Karpas-422 (cell line): ENCODE results near the gene IQCM. TPM values are rescaled to one million over a fixed set of nuclear protein-coding genes. Genes with fewer than 3 reads are reported as not detected.

ENCODE experiments used
- DNase-seq: peaks from one replicate; pipeline ENCODE4 v3.0.0-alpha.2; 2015
- H2AFZ ChIP-seq: fragments of 200-600 bp; sonication (generic); 2 replicates; pipeline ENCODE4 v1.6.1; 2014; ENCODE audit warnings: antibody characterized with exemption, low read length, mixed read lengths
- H3K27ac ChIP-seq: fragments of 200-600 bp; sonication (generic); 2 replicates; pipeline ENCODE4 v1.5.1; 2014; ENCODE audit warnings: mild to moderate bottlenecking, low read length, moderate library complexity
- H3K27me3 ChIP-seq: fragments of 200-600 bp; sonication (generic); 2 replicates; pipeline ENCODE4 v1.6.1; 2014; ENCODE audit warnings: low read length, mixed read lengths
- H3K36me3 ChIP-seq: fragments of 200-600 bp; sonication (generic); 2 replicates; pipeline ENCODE4 v1.6.1; 2014; ENCODE audit warnings: low read length, mixed read lengths; ENCODE audit not compliant: insufficient read depth
- H3K4me1 ChIP-seq: fragments of 200-600 bp; sonication (generic); 2 replicates; pipeline ENCODE4 v1.6.1; 2014; ENCODE audit warnings: mild to moderate bottlenecking, low read length, mixed read lengths
- H3K4me2 ChIP-seq: fragments of 200-600 bp; sonication (generic); 2 replicates; pipeline ENCODE4 v1.6.1; 2014; ENCODE audit warnings: low read length, low read depth, mild to moderate bottlenecking; ENCODE audit not compliant: poor library complexity, severe bottlenecking
- H3K4me3 ChIP-seq: fragments of 200-600 bp; sonication (generic); 2 replicates; pipeline ENCODE4 v1.5.1; 2014; ENCODE audit warnings: mild to moderate bottlenecking, antibody characterized with exemption, low read length, mixed read lengths
- H3K79me2 ChIP-seq: fragments of 200-600 bp; sonication (generic); 2 replicates; pipeline ENCODE4 v1.6.1; 2014; ENCODE audit warnings: mild to moderate bottlenecking, low read length, mixed read lengths
- H3K9ac ChIP-seq: fragments of 200-600 bp; sonication (generic); 2 replicates; pipeline ENCODE4 v1.6.0; 2014; ENCODE audit warnings: low read length
- H3K9me2 ChIP-seq: fragments of 200-600 bp; sonication (generic), shearing (Covaris generic); replicated peaks from 2 replicates; pipeline ENCODE4 v1.6.0; 2014; ENCODE audit warnings: mild to moderate bottlenecking, low read length, moderate library complexity; ENCODE audit not compliant: insufficient read depth
- H3K9me3 ChIP-seq: fragments of 300-700, 200-600 bp; sonication (generic); 2 replicates; pipeline ENCODE4 v1.6.1; 2014; ENCODE audit warnings: low read length, mixed read lengths
- H4K20me1 ChIP-seq: fragments of 200-600 bp; sonication (generic); 2 replicates; pipeline ENCODE4 v1.6.1; 2014; ENCODE audit warnings: mild to moderate bottlenecking, antibody characterized with exemption, low read length, low read depth; ENCODE audit not compliant: insufficient read depth
- total RNA-seq: library from RNA; depleted of rRNA; stranded (reverse); fragments of >200 nt; shearing (Covaris generic); gene quantifications from 2 replicates; pipeline ENCODE4 v1.2.3, GENCODE V29; 2014; ENCODE audit warnings: low replicate concordance

The IQCM gene
- total RNA-seq, 1 experiment from 2014 or later = not detected

- Histone ChIP-seq H3K9me3 (peaks cover 23% of the 10 kb centered on the region; the same call in 1 of the 2 replicates), H3K4me2 (no peak overlapping the region)
- DNase-seq = no peak
Observed at GRCh38 chr4:149465955-149466354, 349.7 kb downstream of the IQCM start.

GRCh38 chr4:149443537-149443936 is 372.1 kb downstream of the IQCM start:
- DNase-seq = no peak
- no peaks in the 10 kb centered on the region; the same call in 1 of the 2 replicates for H3K9me2 ChIP-seq
- no peaks in the 10 kb centered on the region for H3K79me2 ChIP-seq
- H3K4me1 ChIP-seq = no peaks in the 10 kb centered on the region
- no peak overlapping the region for H2AFZ ChIP-seq
- H4K20me1 ChIP-seq = no peaks in the 10 kb centered on the region
- H3K27ac ChIP-seq = no peak overlapping the region
- peaks cover 19% of the 10 kb centered on the region; the same call in 1 of the 2 replicates for H3K9me3 ChIP-seq
- no peak overlapping the region for H3K4me2 ChIP-seq
- no peak overlapping the region for H3K4me3 ChIP-seq
- H3K9ac ChIP-seq = no peak overlapping the region
- no peaks in the 10 kb centered on the region for H3K27me3 ChIP-seq
- no peaks in the 10 kb centered on the region for H3K36me3 ChIP-seq

More at GRCh38 chr4:149465955-149466354, 349.7 kb downstream of the IQCM start:
- Histone ChIP-seq H2AFZ (no peak overlapping the region), H3K36me3 (no peaks in the 10 kb centered on the region), H4K20me1 (no peaks in the 10 kb centered on the region), H3K4me3 (no peak overlapping the region), H3K27ac (no peak overlapping the region), H3K79me2 (no peaks in the 10 kb centered on the region), H3K9me2 (no peaks in the 10 kb centered on the region), H3K27me3 (no peaks in the 10 kb centered on the region), H3K4me1 (no peaks in the 10 kb centered on the region), H3K9ac (no peak overlapping the region)

- peaks cover 11% of the 10 kb centered on the region; the same call in 1 of the 2 replicates for H3K9me3 ChIP-seq
Observed at GRCh38 chr4:149441338-149441737, 374.3 kb downstream of the IQCM start.

GRCh38 chr4:149426461-149426860 is 389.2 kb downstream of the IQCM start:
- Histone ChIP-seq H3K27ac (no peak overlapping the region), H3K27me3 (no peaks in the 10 kb centered on the region), H3K36me3 (no peaks in the 10 kb centered on the region), H2AFZ (no peak overlapping the region), H4K20me1 (no peaks in the 10 kb centered on the region), H3K9me2 (no peaks in the 10 kb centered on the region), H3K9me3 (peaks cover 33% of the 10 kb centered on the region), H3K4me3 (no peak overlapping the region), H3K79me2 (no peaks in the 10 kb centered on the region), H3K9ac (no peak overlapping the region), H3K4me2 (no peak overlapping the region), H3K4me1 (no peaks in the 10 kb centered on the region)
- DNase-seq = no peak

More at GRCh38 chr4:149441338-149441737, 374.3 kb downstream of the IQCM start:
- no peak overlapping the region for H3K27ac ChIP-seq
- DNase-seq = no peak
- no peak overlapping the region for H2AFZ ChIP-seq
- no peaks in the 10 kb centered on the region for H3K79me2 ChIP-seq
- no peaks in the 10 kb centered on the region; the same call in 1 of the 2 replicates for H3K9me2 ChIP-seq
- H3K4me2 ChIP-seq = no peak overlapping the region
- no peak overlapping the region for H3K4me3 ChIP-seq
- H3K9ac ChIP-seq = no peak overlapping the region
- H3K27me3 ChIP-seq = no peaks in the 10 kb centered on the region
- no peaks in the 10 kb centered on the region for H3K4me1 ChIP-seq
- H4K20me1 ChIP-seq = no peaks in the 10 kb centered on the region
- H3K36me3 ChIP-seq = no peaks in the 10 kb centered on the region

- Histone ChIP-seq H3K27me3 (no peaks in the 10 kb centered on the region), H3K36me3 (no peaks in the 10 kb centered on the region), H3K9me2 (no peaks in the 10 kb centered on the region), H3K27ac (no peak overlapping the region), H3K4me1 (no peaks in the 10 kb centered on the region), H3K9me3 (peaks cover 20% of the 10 kb centered on the region), H3K9ac (no peak overlapping the region), H2AFZ (no peak overlapping the region), H4K20me1 (no peaks in the 10 kb centered on the region), H3K4me3 (no peak overlapping the region), H3K79me2 (no peaks in the 10 kb centered on the region), H3K4me2 (no peak overlapping the region)
- no peak for DNase-seq
Observed at GRCh38 chr4:149409555-149409962, 406.1 kb downstream of the IQCM start.

GRCh38 chr4:149409146-149409545 is 406.5 kb downstream of the IQCM start:
- Histone ChIP-seq H3K27me3 (no peaks in the 10 kb centered on the region), H3K4me3 (no peak overlapping the region), H3K9me3 (peaks cover 20% of the 10 kb centered on the region), H2AFZ (no peak overlapping the region), H3K36me3 (no peaks in the 10 kb centered on the region), H3K9me2 (no peaks in the 10 kb centered on the region), H3K79me2 (no peaks in the 10 kb centered on the region), H3K27ac (no peak overlapping the region), H3K9ac (no peak overlapping the region), H4K20me1 (no peaks in the 10 kb centered on the region), H3K4me1 (no peaks in the 10 kb centered on the region), H3K4me2 (no peak overlapping the region)
- DNase-seq = no peak

GRCh38 chr4:149404143-149404542 is 411.5 kb downstream of the IQCM start:
- Histone ChIP-seq H4K20me1 (no peaks in the 10 kb centered on the region), H3K79me2 (no peaks in the 10 kb centered on the region), H3K9me2 (no peaks in the 10 kb centered on the region), H3K4me3 (no peak overlapping the region), H3K27me3 (no peaks in the 10 kb centered on the region), H3K27ac (no peak overlapping the region), H3K4me2 (no peak overlapping the region), H3K9me3 (peaks cover 19% of the 10 kb centered on the region), H3K4me1 (no peaks in the 10 kb centered on the region), H2AFZ (no peak overlapping the region), H3K36me3 (no peaks in the 10 kb centered on the region), H3K9ac (no peak overlapping the region)
- DNase-seq = no peak

- no peak overlapping the region for H3K27ac ChIP-seq
- no peaks in the 10 kb centered on the region for H4K20me1 ChIP-seq
- H3K79me2 ChIP-seq = no peaks in the 10 kb centered on the region
- H3K4me2 ChIP-seq = no peak overlapping the region
- no peak overlapping the region for H3K4me3 ChIP-seq
- no peaks in the 10 kb centered on the region for H3K9me2 ChIP-seq
- no peaks in the 10 kb centered on the region for H3K4me1 ChIP-seq
- H3K9ac ChIP-seq = no peak overlapping the region
- DNase-seq = no peak
- no peaks in the 10 kb centered on the region for H3K36me3 ChIP-seq
- H2AFZ ChIP-seq = no peak overlapping the region
- no peaks in the 10 kb centered on the region for H3K27me3 ChIP-seq
- peaks cover 22% of the 10 kb centered on the region for H3K9me3 ChIP-seq
Observed at GRCh38 chr4:149403081-149403480, 412.6 kb downstream of the IQCM start.

GRCh38 chr4:149398993-149399392 is 416.6 kb downstream of the IQCM start:
- Histone ChIP-seq H4K20me1 (no peaks in the 10 kb centered on the region), H3K4me3 (no peak overlapping the region), H3K4me1 (no peaks in the 10 kb centered on the region), H3K79me2 (no peaks in the 10 kb centered on the region), H3K9me2 (no peaks in the 10 kb centered on the region), H3K27ac (no peak overlapping the region), H3K9ac (no peak overlapping the region), H3K4me2 (no peak overlapping the region), H2AFZ (no peak overlapping the region), H3K27me3 (no peaks in the 10 kb centered on the region), H3K9me3 (peaks cover 15% of the 10 kb centered on the region), H3K36me3 (no peaks in the 10 kb centered on the region)
- DNase-seq = no peak
